Mucosa of stomach (tissue), 1 donor: ENCODE data around the gene NUTM2B.
"Not testable (repeated sequence)": the region's sequence is repeated elsewhere in the genome, so short reads cannot be mapped to it uniquely, and the experiment has no call there.

Experiments used
- H3K27me3 ChIP-seq: one replicate; pipeline ENCODE4 v1.7.0; 2013; ENCODE audit warnings: mild to moderate bottlenecking, low read length; ENCODE audit not compliant: control insufficient read depth, insufficient read depth
- H3K36me3 ChIP-seq: one replicate; pipeline ENCODE4 v1.7.0; 2013; ENCODE audit warnings: low read length; ENCODE audit not compliant: control insufficient read depth, insufficient read depth
- H3K4me1 ChIP-seq: one replicate; pipeline ENCODE4 v1.7.0; 2013; ENCODE audit warnings: mild to moderate bottlenecking, low read length; ENCODE audit not compliant: control insufficient read depth, insufficient read depth
- H3K4me3 ChIP-seq: one replicate; pipeline ENCODE4 v1.7.0; 2013; ENCODE audit warnings: low read length
- H3K9ac ChIP-seq: one replicate; pipeline ENCODE4 v1.7.0; 2013; ENCODE audit warnings: mild to moderate bottlenecking, low read length, moderate library complexity
- H3K9me3 ChIP-seq: one replicate; pipeline ENCODE4 v1.7.0; 2013; ENCODE audit warnings: mild to moderate bottlenecking, low read length, moderate library complexity; ENCODE audit not compliant: control insufficient read depth
- donor health status: Pancreatic carcinoma.

Gene NUTM2B

GRCh38 chr10:79702927-79703326 lies at the start of gene NUTM2B:
Gene NUTM2B, plus strand, starts transcription at chr10:79703227. Its CDS starts 383 bp downstream, at chr10:79703610.
- H3K9me3 ChIP-seq, H3K36me3 ChIP-seq, H3K9ac ChIP-seq, H3K4me3 ChIP-seq, H3K27me3 ChIP-seq, H3K4me1 ChIP-seq: not testable (repeated sequence)

DNA sequence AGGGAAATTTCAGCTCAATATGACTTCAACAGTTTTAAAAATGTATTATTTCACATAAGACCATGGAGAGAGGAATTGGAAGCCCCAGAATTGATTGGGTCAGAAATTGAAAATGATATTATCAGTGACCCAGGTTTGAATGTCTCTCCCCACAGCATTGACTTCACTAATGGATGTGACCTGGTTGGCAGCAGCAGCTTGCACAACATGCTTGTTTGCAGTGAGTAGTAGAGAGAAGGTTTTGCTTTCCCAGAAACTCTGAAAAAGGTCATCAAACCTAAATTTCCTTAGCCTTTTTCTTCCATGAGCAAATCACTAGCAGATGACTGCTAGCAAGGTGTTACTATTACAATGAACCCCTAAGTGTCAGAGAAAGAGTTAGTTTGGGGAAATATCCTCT lies 39.7 kb upstream of the NUTM2B start:
- not testable (repeated sequence) for H3K9me3 ChIP-seq, H3K4me3 ChIP-seq, H3K4me1 ChIP-seq, H3K36me3 ChIP-seq, H3K9ac ChIP-seq, H3K27me3 ChIP-seq

GRCh38 chr10:79664686-79665085 lies 38.3 kb upstream of the NUTM2B start:
- not testable (repeated sequence) for H3K4me3 ChIP-seq, H3K36me3 ChIP-seq, H3K4me1 ChIP-seq

DNA sequence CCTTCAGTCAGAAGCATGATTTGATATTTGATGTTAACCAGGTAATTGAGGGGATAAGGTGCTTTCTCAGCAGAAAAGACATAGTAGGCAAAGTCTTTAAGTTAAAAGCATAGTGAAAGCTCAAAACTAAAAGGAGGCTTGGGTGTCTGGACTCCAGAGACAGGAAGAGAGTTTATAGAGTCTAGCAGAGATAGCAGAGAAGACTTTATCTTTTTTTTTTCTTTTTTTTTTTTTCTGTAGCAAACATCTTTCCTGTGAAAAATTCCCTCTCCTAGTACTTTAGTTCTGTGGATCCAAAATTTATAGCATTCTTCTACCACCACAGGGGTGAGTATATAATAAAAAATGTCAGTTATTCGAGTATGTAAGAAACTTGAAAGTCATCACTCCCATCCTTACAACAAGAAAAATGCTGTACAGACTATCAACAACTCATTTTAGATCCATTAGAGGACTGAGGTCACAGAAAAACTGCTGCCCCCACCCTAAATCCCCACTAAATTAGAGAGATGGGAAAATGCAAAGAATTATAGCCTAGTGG lies 33.7 kb upstream of the NUTM2B start:
- not testable (repeated sequence) for H3K9me3 ChIP-seq, H3K36me3 ChIP-seq, H3K4me1 ChIP-seq, H3K4me3 ChIP-seq, H3K27me3 ChIP-seq, H3K9ac ChIP-seq

More at GRCh38 chr10:79664686-79665085, 38.3 kb upstream of the NUTM2B start:
- not testable (repeated sequence) for H3K9me3 ChIP-seq, H3K9ac ChIP-seq, H3K27me3 ChIP-seq

DNA sequence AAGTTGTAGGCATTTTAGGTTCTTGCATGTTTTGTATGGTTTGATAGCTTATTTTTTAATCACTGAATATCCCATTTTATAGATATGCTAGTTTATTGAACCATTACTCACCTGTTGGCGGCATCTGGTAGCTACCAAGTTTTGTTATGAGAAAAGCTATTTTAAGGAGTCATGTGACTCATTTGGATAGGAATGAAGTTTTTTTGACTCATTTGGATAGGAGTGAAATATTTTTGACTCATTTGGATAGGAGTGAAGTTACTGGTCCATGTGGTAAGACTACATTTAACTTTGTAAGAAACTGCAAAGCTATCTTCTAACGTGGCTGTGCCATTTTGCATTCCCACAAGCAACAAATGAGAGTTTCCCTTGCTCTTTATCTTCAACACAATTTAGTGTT lies 28.1 kb upstream of the NUTM2B start:
- H3K9me3 ChIP-seq, H3K4me1 ChIP-seq, H3K36me3 ChIP-seq, H3K4me3 ChIP-seq, H3K27me3 ChIP-seq, H3K9ac ChIP-seq: not testable (repeated sequence)

GRCh38 chr10:79683026-79683883 lies 19.8 kb upstream of the NUTM2B start:
- H3K27me3 ChIP-seq, H3K36me3 ChIP-seq, H3K9me3 ChIP-seq, H3K4me1 ChIP-seq, H3K4me3 ChIP-seq, H3K9ac ChIP-seq: not testable (repeated sequence)

DNA sequence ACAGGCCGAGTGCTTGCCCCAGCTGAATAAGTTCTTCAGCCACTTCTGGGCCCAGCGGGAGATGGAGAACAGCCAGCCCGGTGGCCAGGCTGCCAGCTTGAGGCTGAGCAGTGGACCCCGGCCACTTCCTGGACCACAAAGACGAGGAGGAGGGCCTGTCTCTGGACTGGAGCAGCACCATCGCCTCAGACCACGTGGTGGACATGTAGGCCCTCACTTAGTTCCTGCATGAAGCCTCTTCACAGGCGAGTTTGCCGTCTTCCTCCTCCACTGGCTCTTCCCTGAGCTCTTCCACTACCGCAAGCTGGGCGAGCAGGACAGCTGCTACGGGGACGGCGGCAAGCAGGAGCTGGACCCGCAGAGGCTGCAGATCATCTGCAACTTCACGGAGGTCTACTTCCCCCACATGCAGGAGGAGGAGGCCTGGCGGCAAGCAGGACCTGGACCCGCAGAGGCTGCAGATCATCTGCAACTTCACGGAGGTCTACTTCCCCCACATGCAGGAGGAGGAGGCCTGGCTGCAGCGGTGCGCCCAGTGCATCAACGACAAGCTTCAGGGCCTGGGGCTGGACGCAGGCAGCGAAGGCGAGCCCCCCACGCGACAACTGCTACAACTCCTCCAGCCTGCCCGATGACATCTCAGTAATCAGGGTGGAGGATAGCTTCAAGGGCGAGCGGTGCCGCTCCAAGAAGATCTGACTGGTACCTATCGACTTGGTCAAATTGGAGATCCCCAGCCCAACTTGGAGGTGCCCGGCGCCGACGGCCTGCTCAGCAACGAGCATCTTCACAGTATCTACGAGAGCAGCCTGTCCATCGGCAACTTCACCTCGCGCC lies 18.9 kb upstream of the NUTM2B start:
- not testable (repeated sequence) for H3K9ac ChIP-seq, H3K27me3 ChIP-seq, H3K36me3 ChIP-seq, H3K4me3 ChIP-seq, H3K4me1 ChIP-seq, H3K9me3 ChIP-seq

DNA sequence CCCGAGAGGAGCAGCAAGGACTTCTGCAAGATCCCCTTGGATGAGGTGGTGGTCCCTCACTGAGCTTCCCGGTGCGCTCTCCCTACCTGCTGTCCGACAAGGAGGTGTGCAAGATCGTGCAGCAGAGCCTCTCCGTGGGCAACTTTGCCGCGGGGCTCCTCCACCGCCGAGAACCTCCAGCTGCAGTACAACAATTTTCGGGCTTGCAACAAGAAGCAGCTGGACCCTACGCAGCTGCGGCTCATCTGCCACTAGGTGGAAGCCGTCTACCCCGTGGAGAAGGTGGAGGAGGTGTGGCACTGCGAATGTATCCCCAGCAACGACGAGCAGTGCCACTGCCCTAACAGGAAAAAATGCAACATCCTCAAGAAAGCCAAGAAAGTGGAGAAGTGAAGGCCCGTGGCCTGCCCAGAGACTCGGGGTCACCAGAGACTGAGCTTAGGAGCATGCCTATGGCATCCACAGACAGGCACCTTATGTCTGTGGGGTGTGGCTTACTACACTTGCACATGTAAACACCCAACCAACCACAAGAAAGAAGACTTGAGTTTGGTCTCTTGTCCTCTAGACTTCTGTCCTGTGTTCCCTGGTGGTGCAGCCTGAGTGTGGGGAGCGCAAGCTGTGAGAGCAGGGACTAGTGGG lies 17.9 kb upstream of the NUTM2B start:
- not testable (repeated sequence) for H3K27me3 ChIP-seq, H3K4me3 ChIP-seq, H3K36me3 ChIP-seq, H3K4me1 ChIP-seq, H3K9me3 ChIP-seq, H3K9ac ChIP-seq

- not testable (repeated sequence) for H3K9ac ChIP-seq, H3K9me3 ChIP-seq, H3K4me1 ChIP-seq, H3K36me3 ChIP-seq, H3K4me3 ChIP-seq, H3K27me3 ChIP-seq
Observed at GRCh38 chr10:79686595-79686994, 16.4 kb upstream of the NUTM2B start.

DNA sequence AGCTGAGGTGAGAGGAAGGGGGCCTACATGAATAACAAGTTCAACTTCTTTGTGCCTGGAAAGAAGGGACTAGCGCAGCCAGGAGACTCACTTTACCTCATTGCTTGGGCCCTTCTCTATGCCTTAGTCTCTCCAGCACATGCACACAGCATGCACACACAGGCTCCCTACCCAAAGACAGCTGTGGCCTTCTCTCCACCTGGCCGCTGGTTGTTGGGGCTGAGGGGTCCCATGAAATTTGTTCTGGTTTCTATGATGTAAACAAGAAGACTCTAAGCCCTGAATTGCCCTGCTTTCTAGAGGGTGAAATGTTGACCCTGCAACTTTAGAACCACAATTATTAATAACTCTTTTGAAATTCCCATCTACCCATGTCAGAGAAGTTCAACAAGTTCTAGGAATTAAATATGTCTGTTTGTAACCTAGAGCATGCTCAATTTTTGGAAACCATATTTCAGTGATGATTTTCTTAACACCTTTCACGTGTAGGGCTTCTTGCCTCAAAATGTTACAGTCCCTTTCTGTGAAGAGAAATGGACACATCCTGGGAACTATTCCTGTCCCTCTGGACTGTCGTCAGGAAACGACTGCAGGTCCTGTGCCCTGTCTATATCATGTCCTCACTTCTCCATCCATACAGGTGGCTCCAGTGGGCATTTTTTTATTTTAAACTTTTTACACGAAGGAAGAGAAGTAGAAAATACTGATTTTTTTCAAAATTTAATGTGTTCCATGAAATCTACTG lies 15.4 kb upstream of the NUTM2B start:
- H3K27me3 ChIP-seq, H3K4me3 ChIP-seq, H3K9ac ChIP-seq, H3K36me3 ChIP-seq, H3K9me3 ChIP-seq, H3K4me1 ChIP-seq: not testable (repeated sequence)

- not testable (repeated sequence) for H3K9me3 ChIP-seq, H3K27me3 ChIP-seq, H3K4me1 ChIP-seq, H3K4me3 ChIP-seq, H3K9ac ChIP-seq, H3K36me3 ChIP-seq
Observed at GRCh38 chr10:79688798-79689197, 14.2 kb upstream of the NUTM2B start.
